ENCODE measurements around the gene SRRT. TPM values are rescaled to one million over a fixed set of nuclear protein-coding genes. Genes with fewer than 3 reads are reported as not detected.

SRRT gene
- total RNA-seq, 2 experiments from 2014 or later, result 202 to 205 TPM

DNA sequence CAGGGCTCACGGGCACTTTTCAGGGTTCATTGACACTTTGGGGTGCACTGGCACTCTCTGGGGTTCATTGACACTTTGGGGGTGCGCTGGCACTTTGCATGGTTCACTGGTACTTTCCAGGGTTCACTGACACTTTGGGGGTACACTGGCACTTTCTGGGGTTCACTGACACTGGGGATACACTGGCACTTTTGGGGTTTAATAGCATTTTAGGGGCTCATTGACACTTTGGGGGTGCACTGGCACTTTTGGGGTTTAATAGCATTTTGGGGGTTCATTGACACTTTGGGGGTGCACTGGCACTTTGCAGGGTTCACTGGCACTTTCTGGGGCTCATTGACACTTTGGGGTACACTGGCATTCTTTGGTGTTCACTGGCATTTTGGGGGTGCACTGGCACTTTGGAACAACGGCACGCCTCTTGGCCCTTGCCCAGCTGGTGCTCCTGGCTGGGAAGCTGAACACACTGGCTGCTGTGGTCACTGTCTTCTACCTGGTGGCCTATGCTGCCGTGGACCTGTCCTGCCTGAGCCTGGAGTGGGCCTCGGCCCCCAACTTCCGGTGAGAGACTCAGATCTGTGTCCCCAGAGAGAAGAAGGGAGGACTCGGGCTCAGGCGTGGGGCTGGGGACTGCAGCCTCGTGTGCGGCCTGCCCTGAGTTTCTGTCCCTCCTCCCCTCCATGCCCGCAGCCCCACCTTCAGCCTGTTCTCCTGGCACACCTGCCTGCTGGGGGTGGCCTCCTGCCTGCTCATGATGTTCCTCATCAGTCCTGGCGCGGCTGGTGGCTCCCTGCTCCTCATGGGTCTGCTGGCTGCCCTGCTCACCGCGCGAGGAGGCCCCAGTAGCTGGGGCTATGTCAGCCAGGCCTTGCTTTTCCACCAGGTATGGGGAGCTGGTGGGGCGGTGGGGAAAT, 13.9 kb upstream of the SRRT start:
- ChIA-PET CTCF (interaction anchor here (2.6 kb wide), 1 partner anchor 9 kb away, joined by 8 read pairs; the partner anchor contains the start of gene SLC12A9), POLR2A (interaction anchor here (2.0 kb wide), 1 partner anchor 14 kb away, joined by 7 read pairs; the partner anchor contains the start of gene SRRT)
- H3K36me3 Mint-ChIP-seq (ENCODE audit: low read depth), result peaks cover 47% of the 10 kb centered on the region
- H3K27me3 Mint-ChIP-seq, result no peaks in the 10 kb centered on the region
- DNase-seq, result no peak
- H3K27ac Mint-ChIP-seq, result no peak overlapping the region
- H3K4me3 Mint-ChIP-seq, result no peak overlapping the region
- no peaks in the 10 kb centered on the region for H3K4me1 Mint-ChIP-seq
- no peaks in the 10 kb centered on the region for H3K9me3 Mint-ChIP-seq

DNA sequence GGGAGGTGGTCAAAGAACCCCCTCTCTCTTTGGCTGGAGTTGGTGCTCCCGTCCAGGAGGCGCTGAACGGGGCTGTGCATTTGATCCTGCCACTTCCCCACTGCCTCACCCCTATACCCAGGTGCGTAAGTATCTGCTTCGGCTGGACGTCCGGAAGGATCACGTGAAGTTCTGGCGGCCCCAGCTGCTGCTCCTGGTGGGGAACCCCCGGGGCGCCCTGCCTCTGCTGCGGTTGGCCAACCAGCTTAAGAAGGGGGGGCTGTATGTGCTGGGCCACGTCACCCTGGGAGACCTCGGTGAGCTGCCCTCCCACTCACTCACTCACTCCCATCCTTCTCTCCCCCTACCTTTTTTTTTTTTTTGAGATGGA, 13.3 kb upstream of the SRRT start:
- no peaks in the 10 kb centered on the region for H3K27me3 Mint-ChIP-seq
- no peak overlapping the region for H3K27ac Mint-ChIP-seq
- H3K36me3 Mint-ChIP-seq (ENCODE audit: low read depth), result peaks cover 47% of the 10 kb centered on the region
- no peaks in the 10 kb centered on the region for H3K9me3 Mint-ChIP-seq
- DNase-seq, result no peak
- no peak overlapping the region for H3K4me3 Mint-ChIP-seq
- ChIA-PET CTCF (interaction anchor here (2.6 kb wide), 1 partner anchor 10 kb away, joined by 8 read pairs; the partner anchor contains the start of gene SLC12A9), POLR2A (interaction anchor here (2.0 kb wide), 1 partner anchor 13 kb away, joined by 7 read pairs; the partner anchor contains the start of gene SRRT)
- peaks cover 3% of the 10 kb centered on the region for H3K4me1 Mint-ChIP-seq

DNA sequence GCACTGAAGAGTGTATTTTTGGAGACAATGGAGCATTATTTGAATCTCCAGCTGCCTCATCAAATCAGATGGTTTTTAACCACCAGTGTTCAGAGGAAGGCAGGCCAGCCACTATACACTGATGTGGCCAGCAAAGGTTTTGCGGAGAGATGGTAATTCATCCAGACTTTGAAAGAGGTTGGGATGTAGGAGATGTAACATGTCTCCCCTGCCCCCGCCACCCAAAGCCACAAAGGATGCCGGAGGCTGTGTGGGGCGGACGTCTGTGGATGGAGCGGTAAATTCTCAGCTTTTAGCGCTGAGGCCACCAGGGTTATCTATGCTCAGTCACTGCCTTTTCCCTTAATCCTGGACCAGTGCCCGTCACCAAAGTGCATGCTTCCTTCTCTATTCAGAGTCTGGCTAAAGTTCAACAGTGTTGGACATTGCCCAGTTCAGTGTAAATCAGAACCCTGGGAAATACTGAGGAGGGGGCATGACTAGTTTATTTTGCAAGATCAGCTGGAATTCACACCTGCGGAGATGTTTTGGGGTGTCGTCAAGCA, 11.4 kb upstream of the SRRT start:
- ChIA-PET CTCF (interaction anchor here (2.6 kb wide), 1 partner anchor 11 kb away, joined by 8 read pairs; the partner anchor contains the start of gene SLC12A9), POLR2A (interaction anchor here (1.4 kb wide), 1 partner anchor 11 kb away, joined by 4 read pairs; the partner anchor contains the start of gene SRRT)
- H3K4me3 Mint-ChIP-seq, result no peak overlapping the region
- peaks cover 41% of the 10 kb centered on the region for H3K36me3 Mint-ChIP-seq (ENCODE audit: low read depth)
- H3K4me1 Mint-ChIP-seq, result peaks cover 18% of the 10 kb centered on the region
- no peaks in the 10 kb centered on the region for H3K27me3 Mint-ChIP-seq
- H3K9me3 Mint-ChIP-seq, result no peaks in the 10 kb centered on the region
- DNase-seq, result no peak
- no peak overlapping the region for H3K27ac Mint-ChIP-seq

DNA sequence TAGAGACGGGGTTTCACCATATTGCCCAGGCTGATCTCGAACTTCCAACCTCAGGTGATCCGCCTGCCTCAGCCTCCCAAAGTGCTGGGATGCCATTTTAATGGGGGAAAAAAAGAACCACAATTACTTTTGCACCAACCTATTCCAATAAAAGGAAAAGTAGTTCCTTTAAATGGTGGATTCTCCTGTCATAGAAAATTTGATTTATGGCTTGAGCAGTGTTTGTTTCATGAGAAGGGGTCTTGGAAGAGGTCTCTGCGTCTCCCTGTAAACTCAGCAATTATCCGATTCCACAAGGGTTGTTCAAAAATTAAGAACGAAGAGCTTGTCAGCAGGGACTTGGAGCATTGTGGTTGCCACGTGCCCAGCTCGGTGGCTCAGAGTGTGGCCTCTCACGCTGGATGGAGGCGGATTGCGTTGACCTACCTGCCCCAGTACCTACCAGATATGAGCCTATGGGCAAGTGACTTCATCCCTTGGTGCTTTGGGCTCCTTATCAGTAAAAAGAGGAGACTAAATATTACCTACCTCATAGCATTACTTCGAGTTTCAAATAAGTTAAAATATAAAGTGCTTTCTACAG, 10.5 kb upstream of the SRRT start:
- POLR2A ChIA-PET, result interaction anchor here (1.4 kb wide), 1 partner anchor 11 kb away, joined by 4 read pairs; the partner anchor contains the start of gene SRRT

DNA sequence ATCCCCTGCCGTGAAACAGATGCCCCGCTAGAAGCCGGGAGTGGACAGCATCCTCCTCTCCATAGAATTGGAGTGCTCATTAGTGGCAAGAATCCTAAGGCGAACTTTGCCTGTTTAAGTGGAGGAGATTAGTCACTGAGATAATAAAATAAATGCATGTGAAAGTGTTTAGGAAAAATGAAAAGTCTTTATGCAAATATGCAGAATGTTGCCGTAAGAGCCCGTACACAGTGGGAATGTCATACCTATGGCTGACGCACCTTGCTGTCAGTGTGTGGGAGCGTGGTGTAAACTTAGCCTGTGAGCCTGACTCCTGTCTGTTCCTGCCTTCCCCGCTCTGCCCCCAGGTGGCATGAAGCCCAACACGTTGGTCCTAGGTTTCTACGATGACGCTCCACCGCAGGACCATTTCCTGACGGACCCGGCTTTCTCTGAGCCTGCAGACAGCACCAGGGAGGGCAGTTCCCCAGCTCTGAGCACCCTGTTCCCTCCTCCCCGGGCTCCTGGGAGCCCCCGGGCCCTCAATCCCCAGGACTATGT, 9.5 kb upstream of the SRRT start:
- DNase-seq, result no peak
- no peaks in the 10 kb centered on the region for H3K9me3 Mint-ChIP-seq
- H3K27me3 Mint-ChIP-seq, result no peaks in the 10 kb centered on the region
- H3K27ac Mint-ChIP-seq, result peak overlapping the region; percentile 11
- CTCF ChIA-PET, result no interaction called here
- H3K4me1 Mint-ChIP-seq, result peaks cover 18% of the 10 kb centered on the region
- peak overlapping the region; percentile 24 for H3K4me3 Mint-ChIP-seq
- POLR2A ChIA-PET, result interaction anchor here (1.3 kb wide), 1 partner anchor 9 kb away, joined by 5 read pairs; the partner anchor contains the start of gene SRRT
- peaks cover 32% of the 10 kb centered on the region for H3K36me3 Mint-ChIP-seq (ENCODE audit: low read depth)

More for the DNA sequence above, 10.5 kb upstream of the SRRT start:
- no peak overlapping the region for H3K27ac Mint-ChIP-seq
- no peak overlapping the region for H3K4me3 Mint-ChIP-seq
- DNase-seq, result no peak
- no peaks in the 10 kb centered on the region for H3K9me3 Mint-ChIP-seq
- peaks cover 40% of the 10 kb centered on the region for H3K36me3 Mint-ChIP-seq (ENCODE audit: low read depth)
- H3K27me3 Mint-ChIP-seq, result no peaks in the 10 kb centered on the region
- CTCF ChIA-PET, result no interaction called here
- H3K4me1 Mint-ChIP-seq, result peaks cover 18% of the 10 kb centered on the region

DNA sequence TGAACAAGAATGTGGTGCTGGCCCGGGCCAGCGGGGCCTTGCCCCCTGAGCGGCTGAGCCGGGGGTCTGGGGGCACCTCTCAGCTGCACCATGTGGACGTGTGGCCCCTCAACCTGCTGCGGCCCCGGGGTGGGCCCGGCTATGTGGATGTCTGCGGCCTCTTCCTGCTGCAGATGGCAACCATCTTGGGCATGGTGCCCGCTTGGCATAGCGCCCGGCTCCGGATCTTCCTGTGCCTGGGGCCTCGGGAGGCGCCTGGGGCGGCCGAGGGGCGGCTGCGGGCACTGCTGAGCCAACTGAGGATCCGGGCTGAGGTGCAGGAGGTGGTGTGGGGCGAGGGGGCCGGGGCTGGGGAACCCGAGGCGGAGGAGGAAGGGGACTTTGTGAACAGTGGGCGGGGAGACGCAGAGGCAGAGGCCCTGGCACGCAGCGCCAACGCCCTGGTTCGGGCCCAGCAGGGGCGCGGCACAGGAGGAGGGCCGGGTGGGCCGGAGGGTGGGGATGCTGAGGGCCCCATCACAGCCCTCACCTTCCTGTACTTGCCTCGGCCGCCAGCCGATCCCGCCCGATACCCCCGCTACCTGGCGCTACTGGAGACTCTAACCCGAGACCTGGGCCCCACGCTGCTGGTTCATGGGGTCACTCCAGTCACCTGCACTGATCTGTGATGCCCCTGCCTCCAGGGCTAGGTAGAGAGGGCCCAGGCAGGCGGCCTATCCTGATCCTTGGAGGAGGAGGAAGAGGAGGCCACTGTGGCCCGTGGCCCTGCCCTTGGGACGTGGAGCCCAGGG, 8.8 kb upstream of the SRRT start:
- no peak for DNase-seq
- ChIA-PET CTCF (no interaction called here), POLR2A (interaction anchor here (1.3 to 1.6 kb wide), 2 partner anchors 9 kb away, joined by 5 to 8 read pairs; partner anchors contain the start of gene SRRT)
- no peaks in the 10 kb centered on the region for H3K27me3 Mint-ChIP-seq
- H3K27ac Mint-ChIP-seq, result peak overlapping the region; percentile 58
- H3K4me1 Mint-ChIP-seq, result peaks cover 21% of the 10 kb centered on the region
- peaks cover 30% of the 10 kb centered on the region for H3K36me3 Mint-ChIP-seq (ENCODE audit: low read depth)
- H3K4me3 Mint-ChIP-seq, result peak overlapping the region; percentile 89
- H3K9me3 Mint-ChIP-seq, result no peaks in the 10 kb centered on the region

DNA sequence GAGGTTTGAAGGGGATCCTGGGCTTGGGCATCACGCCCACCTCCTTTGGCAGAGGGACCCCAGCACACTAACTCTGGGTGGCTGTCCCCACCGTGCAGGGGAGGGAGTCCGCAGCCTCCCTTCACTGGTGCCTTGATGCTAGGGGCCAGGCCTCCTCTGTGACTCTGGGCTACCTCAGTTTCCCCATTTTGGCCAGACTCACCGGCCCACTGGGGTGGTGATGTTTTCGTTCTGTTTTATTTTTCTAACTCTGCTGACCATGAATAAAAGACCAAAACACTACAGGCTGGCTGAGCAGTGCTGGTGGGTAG, 8.2 kb upstream of the SRRT start:
- Mint-ChIP-seq H3K27me3 (no peaks in the 10 kb centered on the region), H3K36me3 (ENCODE audit: low read depth) (peaks cover 34% of the 10 kb centered on the region), H3K4me1 (peaks cover 23% of the 10 kb centered on the region), H3K9me3 (no peaks in the 10 kb centered on the region), H3K4me3 (peak overlapping the region; percentile 89), H3K27ac (peak overlapping the region; percentile 90)
- ChIA-PET CTCF (no interaction called here), POLR2A (interaction anchor here (1.6 kb wide), 1 partner anchor 9 kb away, joined by 8 read pairs; the partner anchor contains the start of gene SRRT)
- no peak for DNase-seq

DNA sequence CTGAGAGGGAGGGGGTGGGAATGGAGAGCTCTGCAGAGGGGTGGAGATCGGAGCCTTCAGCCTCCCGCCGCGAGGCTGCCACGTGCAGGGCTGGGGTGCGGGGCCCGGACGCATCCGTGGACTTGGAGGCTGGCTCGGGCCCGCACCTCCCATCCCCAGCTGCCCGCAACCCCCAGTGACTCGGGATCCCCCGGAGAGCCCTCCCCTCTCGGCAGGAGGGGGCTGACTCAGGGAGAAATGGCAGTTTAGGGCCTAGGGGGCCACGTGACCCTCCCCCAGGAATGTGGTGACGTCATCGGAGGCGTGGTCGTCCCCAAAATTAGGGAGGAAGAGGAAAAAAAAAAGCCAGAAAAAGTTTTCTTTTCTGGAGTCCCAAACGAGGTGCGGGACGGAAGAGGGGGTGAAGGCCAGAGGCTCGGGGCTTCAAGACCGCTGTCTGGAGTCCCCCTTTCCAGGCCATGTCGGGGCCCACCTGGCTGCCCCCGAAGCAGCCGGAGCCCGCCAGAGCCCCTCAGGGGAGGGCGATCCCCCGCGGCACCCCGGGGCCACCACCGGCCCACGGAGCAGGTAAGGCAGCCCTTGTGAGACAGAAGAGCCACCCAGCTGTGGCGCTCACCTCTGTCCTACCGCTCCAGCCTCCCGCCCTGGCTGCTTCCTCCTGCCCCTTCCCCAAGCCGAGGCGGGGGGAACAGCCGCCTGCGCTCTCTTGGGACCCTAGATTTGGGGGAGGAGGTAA, 7.7 kb upstream of the SRRT start, which contains the start of gene TRIP6:
Gene TRIP6 (plus strand): TSS at position 348 of the 736 bp plus-strand sequence. CDS start 111 bp downstream, at position 459.
- ChIA-PET CTCF (no interaction called here), POLR2A (interaction anchor here (1.6 kb wide), 1 partner anchor 8 kb away, joined by 8 read pairs; the partner anchor contains the start of gene SRRT)
- Mint-ChIP-seq H3K4me3 (peak within 1 kb of the TSS; percentile 89), H3K36me3 (ENCODE audit: low read depth) (peaks cover 31% of the 10 kb centered on the region), H3K9me3 (no peaks in the 10 kb centered on the region), H3K27me3 (no peaks in the 10 kb centered on the region), H3K4me1 (peaks cover 24% of the 10 kb centered on the region), H3K27ac (peak within 1 kb of the TSS; percentile 90)
- DNase-seq, result peak; percentile 60

DNA sequence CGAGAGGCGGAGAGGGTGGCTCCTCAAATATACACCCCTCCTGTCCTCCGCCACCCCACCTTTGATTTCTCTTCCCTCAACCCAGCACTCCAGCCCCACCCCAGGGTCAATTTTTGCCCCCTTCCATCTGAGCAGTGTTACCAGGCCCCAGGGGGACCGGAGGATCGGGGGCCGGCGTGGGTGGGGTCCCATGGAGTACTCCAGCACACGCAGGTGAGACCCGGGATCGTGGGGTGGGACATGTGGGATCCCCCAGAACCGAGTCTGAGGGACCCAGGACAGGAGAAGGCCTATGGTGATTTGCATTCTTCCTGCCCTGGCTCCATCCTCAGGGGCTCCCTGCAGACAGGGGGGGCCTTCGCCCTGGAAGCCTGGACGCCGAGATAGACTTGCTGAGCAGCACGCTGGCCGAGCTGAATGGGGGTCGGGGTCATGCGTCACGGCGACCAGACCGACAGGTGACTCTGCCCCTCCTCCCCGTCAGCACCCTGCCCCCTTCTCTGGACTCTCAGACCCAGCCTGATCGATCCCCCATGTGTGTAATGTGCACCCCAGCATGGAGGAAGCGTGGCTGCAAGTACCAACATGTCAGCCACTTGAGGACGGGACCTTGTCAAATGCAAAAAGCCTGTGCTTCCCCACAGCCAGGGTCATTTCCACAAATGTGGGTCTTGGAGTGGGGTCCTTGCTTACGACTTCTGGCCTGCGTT, 7.0 kb upstream of the SRRT start:
- Mint-ChIP-seq H3K4me3 (peak overlapping the region; percentile 89), H3K27ac (peak overlapping the region; percentile 79), H3K27me3 (no peaks in the 10 kb centered on the region), H3K4me1 (peaks cover 26% of the 10 kb centered on the region), H3K36me3 (ENCODE audit: low read depth) (peaks cover 29% of the 10 kb centered on the region), H3K9me3 (no peaks in the 10 kb centered on the region)
- POLR2A ChIA-PET, result interaction anchor here (1.6 kb wide), 1 partner anchor 7 kb away, joined by 8 read pairs; the partner anchor contains the start of gene SRRT
- CTCF ChIA-PET, result no interaction called here
- no peak for DNase-seq

DNA sequence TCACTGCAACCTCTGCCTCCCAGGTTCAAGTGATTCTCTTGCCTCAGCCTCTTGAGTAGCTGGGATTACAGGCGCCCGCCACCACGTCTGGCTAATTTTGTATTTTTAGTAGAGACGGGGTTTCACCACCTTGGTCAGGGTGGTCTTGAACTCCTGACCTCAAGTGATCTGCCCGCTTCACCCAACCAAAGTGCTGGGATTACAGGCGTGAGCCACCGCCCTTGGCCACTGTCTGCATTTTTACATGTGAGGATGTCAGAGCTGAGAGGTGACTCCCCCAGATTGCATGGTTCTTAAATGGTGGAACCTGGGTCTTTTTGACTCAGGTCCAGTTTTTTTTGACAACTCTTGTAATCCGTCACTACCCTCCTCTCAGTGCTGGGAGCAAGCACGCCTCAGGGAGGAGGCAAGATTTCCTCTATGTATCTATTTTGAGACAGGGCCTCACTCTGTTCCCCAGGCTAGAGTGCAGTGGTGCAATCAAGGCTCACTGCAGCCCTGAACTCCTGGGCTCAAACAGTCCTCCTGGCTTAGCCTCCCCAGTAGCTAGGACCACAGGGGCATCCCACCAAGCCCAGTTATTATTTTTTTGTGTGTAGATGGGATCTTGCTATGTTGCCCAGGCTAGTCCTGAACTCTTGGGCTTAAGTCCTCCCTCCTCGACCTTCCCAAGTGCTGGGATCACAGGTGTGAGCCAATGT, 1.2 kb upstream of the SRRT start:
- H3K36me3 Mint-ChIP-seq (ENCODE audit: low read depth), result peaks cover 64% of the 10 kb centered on the region

More for the DNA sequence above, 1.2 kb upstream of the SRRT start:
- Mint-ChIP-seq H3K27ac (peak overlapping the region; percentile 97), H3K9me3 (no peaks in the 10 kb centered on the region), H3K4me1 (peaks cover 50% of the 10 kb centered on the region), H3K4me3 (peak overlapping the region; percentile 98), H3K27me3 (no peaks in the 10 kb centered on the region)
- no peak for DNase-seq
- ChIA-PET CTCF (interaction anchor here (2.3 kb wide), 1 partner anchor 22 kb away, joined by 14 read pairs; the partner anchor contains the start of gene SLC12A9), POLR2A (interaction anchor here (0.6 to 6.6 kb wide), 6 partner anchors 13 to 753 kb away, joined by 3 to 251 read pairs (median 15); partner anchors contain the start of genes FBXO24, LRCH4, SLC12A9 and UFSP1)

Measured in activated CD4-positive, alpha-beta memory T cell treated with anti-CD3 and anti-CD28 coated beads, Interleukin-2, amount 10 ng/mL, durations not matched to agents 7 days and 5 days (primary cell).